ENCODE measurements around the gene RAB19. TPM values are rescaled to one million over a fixed set of nuclear protein-coding genes. Genes with fewer than 3 reads are reported as not detected.

Gene RAB19
- total RNA-seq, 1 donor = not detected

- no peak for DNase-seq (ENCODE audit: low read depth)
- H3K4me3 ChIP-seq (ENCODE audit: low read depth, low read length) = no peak overlapping the region
- TF ChIP-seq CTCF (IDR thresholded peaks at IDR 0.05; ENCODE audit: insufficient read depth, low read depth, low read length) = no peak
These were observed 14.8 kb downstream of the RAB19 start for GRCh38 chr7:140418653-140419052.

- DNase-seq (ENCODE audit: low read depth) = no peak
- H3K4me3 ChIP-seq (ENCODE audit: low read depth, low read length) = no peak overlapping the region
- TF ChIP-seq CTCF (IDR thresholded peaks at IDR 0.05; ENCODE audit: insufficient read depth, low read depth, low read length) = no peak
These were observed 17.7 kb downstream of the RAB19 start for GRCh38 chr7:140421521-140421920.

- TF ChIP-seq CTCF (IDR thresholded peaks at IDR 0.05; ENCODE audit: insufficient read depth, low read depth, low read length) = no peak
These were observed 19.6 kb downstream of the RAB19 start for GRCh38 chr7:140423501-140423900.

GRCh38 chr7:140425718-140426117 is 21.9 kb downstream of the RAB19 start:
- no peak for TF ChIP-seq CTCF (IDR thresholded peaks at IDR 0.05; ENCODE audit: insufficient read depth, low read depth, low read length)
- no peak overlapping the region for H3K4me3 ChIP-seq (ENCODE audit: low read depth, low read length)
- no peak for DNase-seq (ENCODE audit: low read depth)

More at GRCh38 chr7:140423501-140423900, 19.6 kb downstream of the RAB19 start:
- no peak overlapping the region for H3K4me3 ChIP-seq (ENCODE audit: low read depth, low read length)
- DNase-seq (ENCODE audit: low read depth) = no peak

GRCh38 chr7:140426130-140426529 is 22.3 kb downstream of the RAB19 start:
- TF ChIP-seq CTCF (IDR thresholded peaks at IDR 0.05; ENCODE audit: insufficient read depth, low read depth, low read length) = no peak
- no peak overlapping the region for H3K4me3 ChIP-seq (ENCODE audit: low read depth, low read length)
- no peak for DNase-seq (ENCODE audit: low read depth)

- DNase-seq (ENCODE audit: low read depth) = no peak
- no peak for TF ChIP-seq CTCF (IDR thresholded peaks at IDR 0.05; ENCODE audit: insufficient read depth, low read depth, low read length)
- H3K4me3 ChIP-seq (ENCODE audit: low read depth, low read length) = no peak overlapping the region
These were observed 29.5 kb downstream of the RAB19 start for GRCh38 chr7:140433396-140433795.

- DNase-seq (ENCODE audit: low read depth) = no peak
- H3K4me3 ChIP-seq (ENCODE audit: low read depth, low read length) = no peak overlapping the region
These were observed 31.5 kb downstream of the RAB19 start for GRCh38 chr7:140435252-140435895.

More at GRCh38 chr7:140435252-140435895, 31.5 kb downstream of the RAB19 start:
- no peak for TF ChIP-seq CTCF (IDR thresholded peaks at IDR 0.05; ENCODE audit: insufficient read depth, low read depth, low read length)
